Neural progenitor cell (in vitro differentiated cells): ENCODE measurements around the gene LPP. TPM values are rescaled to one million over a fixed set of nuclear protein-coding genes. Genes with fewer than 3 reads are reported as not detected.

Experiments used
- DNase-seq: peaks from one replicate; pipeline ENCODE4 v3.0.0-alpha.2; 2016; ENCODE audit warnings: low spot score
- H2AFZ ChIP-seq: fragments of 200-600 bp; sonication (generic); replicated peaks from 2 replicates; pipeline ENCODE4 v1.6.1; 2016; ENCODE audit warnings: antibody characterized with exemption
- H3F3A ChIP-seq: fragments of 200-600 bp; sonication (generic); 2 replicates; pipeline ENCODE4 v1.6.1; 2016; ENCODE audit warnings: antibody characterized with exemption, low read depth
- H3K27ac ChIP-seq: fragments of 200-600 bp; sonication (generic); 2 replicates; pipeline ENCODE4 v1.5.1; 2016; ENCODE audit warnings: mild to moderate bottlenecking
- H3K27me3 ChIP-seq: fragments of 200-600 bp; sonication (generic); 2 replicates; pipeline ENCODE4 v1.6.1; 2016; ENCODE audit warnings: mild to moderate bottlenecking, moderate library complexity
- H3K36me3 ChIP-seq: fragments of 200-600 bp; sonication (generic); 2 replicates; pipeline ENCODE4 v1.5.1; 2016
- H3K4me1 ChIP-seq: fragments of 200-600 bp; sonication (generic); 2 replicates; pipeline ENCODE4 v1.6.1; 2016; ENCODE audit warnings: mixed run types
- H3K4me2 ChIP-seq: fragments of 200-600 bp; sonication (generic); 2 replicates; pipeline ENCODE4 v1.6.1; 2016
- H3K4me3 ChIP-seq: fragments of 200-600 bp; sonication (generic); 2 replicates; pipeline ENCODE4 v1.5.1; 2016
- H3K79me2 ChIP-seq: fragments of 200-600 bp; sonication (generic); 2 replicates; pipeline ENCODE4 v1.6.1; 2016; ENCODE audit warnings: low read depth
- H3K9ac ChIP-seq: fragments of 200-600 bp; sonication (generic); 2 replicates; pipeline ENCODE4 v1.6.1; 2016
- H3K9me3 ChIP-seq: fragments of 200-600 bp; sonication (generic); 2 replicates; pipeline ENCODE4 v1.5.1; 2016; ENCODE audit warnings: low read depth
- H4K20me1 ChIP-seq: fragments of 200-600 bp; sonication (generic); 2 replicates; pipeline ENCODE4 v1.6.1; 2016; ENCODE audit warnings: low read depth
- H3K27ac Mint-ChIP-seq: 3 replicates; pipeline ENCODE4 v1.8.0; 2021; ENCODE audit warnings: mixed read lengths
- H3K27me3 Mint-ChIP-seq: 2 replicates; pipeline ENCODE4 v1.8.0; 2022; ENCODE audit warnings: low read depth, mild to moderate bottlenecking, inconsistent platforms, moderate library complexity, mixed read lengths; ENCODE audit not compliant: insufficient read depth
- H3K36me3 Mint-ChIP-seq: 3 replicates; pipeline ENCODE4 v1.8.0; 2021; ENCODE audit warnings: mixed read lengths
- H3K4me1 Mint-ChIP-seq: 3 replicates; pipeline ENCODE4 v1.8.0; 2021; ENCODE audit warnings: mixed read lengths
- H3K4me3 Mint-ChIP-seq: 3 replicates; pipeline ENCODE4 v1.8.0; 2021; ENCODE audit warnings: mild to moderate bottlenecking, moderate library complexity, mixed read lengths
- H3K9me3 Mint-ChIP-seq: 3 replicates; pipeline ENCODE4 v1.8.0; 2020; ENCODE audit warnings: mixed read lengths
- CTCF ChIP-seq: fragments of 200-600 bp; sonication (generic); IDR thresholded peaks from 2 replicates; pipeline ENCODE4 v1.5.1; 2017; ENCODE audit warnings: antibody characterized with exemption, mild to moderate bottlenecking
- EZH2 ChIP-seq: fragments of 200-600 bp; sonication (generic); IDR thresholded peaks from 2 replicates; pipeline ENCODE4 v1.6.1; 2017; ENCODE audit warnings: antibody characterized with exemption, mild to moderate bottlenecking, moderate library complexity
- EZH2phosphoT487 ChIP-seq: fragments of 200-600 bp; sonication (generic); IDR thresholded peaks from 2 replicates; pipeline ENCODE4 v1.6.1; 2017; ENCODE audit warnings: antibody characterized with exemption
- total RNA-seq: library from RNA; depleted of rRNA; stranded (reverse); fragments of >200 nt; gene quantifications from 2 replicates; pipeline ENCODE4 v1.2.3, GENCODE V29; 2015; ENCODE audit warnings: low replicate concordance

Gene LPP
- total RNA-seq, 1 donor from 2014 or later, result 18.9 TPM

- no peak overlapping the region for H3K27ac ChIP-seq
- no peak overlapping the region for H3K9ac ChIP-seq
- peaks cover 4% of the 10 kb centered on the region for H4K20me1 ChIP-seq
- no peak overlapping the region for H3K27ac Mint-ChIP-seq
- TF ChIP-seq EZH2phosphoT487 (no peak), EZH2 (no peak), CTCF (no peak)
- H3K4me3 Mint-ChIP-seq, result no peak overlapping the region
- no peaks in the 10 kb centered on the region for H3K36me3 ChIP-seq
- peaks cover 4% of the 10 kb centered on the region for H3K9me3 Mint-ChIP-seq
- peaks cover 2% of the 10 kb centered on the region for H3K27me3 Mint-ChIP-seq
- peaks cover 6% of the 10 kb centered on the region for H3K79me2 ChIP-seq
- peaks cover 9% of the 10 kb centered on the region for H3K36me3 Mint-ChIP-seq
- peaks cover 5% of the 10 kb centered on the region for H3F3A ChIP-seq
- no peak overlapping the region for H3K4me2 ChIP-seq
- peaks cover 10% of the 10 kb centered on the region for H3K4me1 ChIP-seq
- no peaks in the 10 kb centered on the region for H3K9me3 ChIP-seq
- H2AFZ ChIP-seq, result no peak overlapping the region
- DNase-seq, result no peak
- no peak overlapping the region for H3K4me3 ChIP-seq
- peaks cover 36% of the 10 kb centered on the region for H3K4me1 Mint-ChIP-seq
- no peaks in the 10 kb centered on the region for H3K27me3 ChIP-seq
These were observed 138.9 kb downstream of the LPP start for GRCh38 chr3:188292827-188293226.

DNA sequence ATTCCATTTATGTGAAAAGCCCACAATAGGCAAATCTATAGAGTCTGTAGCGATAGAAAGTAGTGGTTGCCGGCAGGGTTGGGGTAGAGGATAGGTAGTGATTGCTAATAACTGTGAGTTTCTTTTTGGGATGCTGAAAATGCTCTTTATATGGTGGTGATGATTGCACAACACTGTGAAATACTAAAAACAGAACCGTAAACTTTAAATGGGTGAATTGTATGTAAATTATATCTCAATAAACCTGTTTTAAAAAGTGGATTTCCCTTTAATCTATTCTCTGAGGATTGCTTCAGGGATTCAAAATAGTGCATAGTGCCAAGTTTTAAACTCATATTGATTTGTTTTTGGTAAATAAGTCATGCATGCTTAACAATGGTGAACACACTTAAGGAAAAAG is 140.2 kb downstream of the LPP start:
- H3K27ac Mint-ChIP-seq, result peak overlapping the region; percentile 26
- Histone ChIP-seq H3K4me3 (no peak overlapping the region), H3K27ac (no peak overlapping the region), H3K4me2 (no peak overlapping the region), H3K27me3 (no peaks in the 10 kb centered on the region), H3F3A (peaks cover 18% of the 10 kb centered on the region), H3K4me1 (peaks cover 22% of the 10 kb centered on the region), H3K9me3 (no peaks in the 10 kb centered on the region), H3K36me3 (no peaks in the 10 kb centered on the region), H4K20me1 (peaks cover 4% of the 10 kb centered on the region), H3K79me2 (peaks cover 6% of the 10 kb centered on the region), H3K9ac (no peak overlapping the region), H2AFZ (no peak overlapping the region)
- peaks cover 2% of the 10 kb centered on the region for H3K27me3 Mint-ChIP-seq
- H3K4me3 Mint-ChIP-seq, result no peak overlapping the region
- no peak for TF ChIP-seq EZH2phosphoT487
- TF ChIP-seq EZH2, result no peak
- no peak for DNase-seq
- H3K36me3 Mint-ChIP-seq, result peaks cover 9% of the 10 kb centered on the region
- H3K4me1 Mint-ChIP-seq, result peaks cover 44% of the 10 kb centered on the region
- peaks cover 8% of the 10 kb centered on the region for H3K9me3 Mint-ChIP-seq

DNA sequence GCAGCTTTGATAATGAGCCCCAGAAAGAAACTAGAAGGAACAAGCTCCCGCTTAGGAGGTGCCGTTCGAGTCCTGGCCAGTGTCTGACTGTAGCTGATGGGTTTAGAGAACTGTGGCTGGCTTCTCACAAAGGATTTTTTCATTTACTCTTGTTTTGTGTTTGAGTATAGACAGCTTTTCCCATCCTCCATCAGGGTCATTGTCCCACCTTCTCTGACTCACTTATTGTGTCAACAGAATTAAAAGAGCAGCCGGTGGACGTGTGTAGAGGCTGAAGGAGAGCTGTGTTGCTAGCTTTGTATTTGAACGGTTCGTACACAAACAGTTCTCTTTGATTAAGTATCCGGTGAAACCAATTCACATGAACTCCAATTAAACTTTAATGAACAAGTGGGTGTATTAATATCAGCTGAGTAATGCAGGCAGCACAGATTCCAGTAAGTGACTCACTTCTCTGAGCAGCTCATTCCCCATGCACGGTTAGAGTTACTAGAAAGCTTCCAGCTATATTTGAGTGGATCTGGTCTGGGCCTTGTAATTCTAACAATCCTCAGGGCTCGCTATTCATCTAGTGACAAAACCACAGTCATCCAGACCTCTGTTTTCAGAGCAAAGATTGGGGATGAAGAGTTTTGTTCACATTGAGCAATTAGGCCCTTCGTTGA is 141.0 kb downstream of the LPP start:
- Histone ChIP-seq H3K4me1 (peaks cover 30% of the 10 kb centered on the region), H3K9ac (no peak overlapping the region)
- H3K9me3 Mint-ChIP-seq, result peaks cover 8% of the 10 kb centered on the region

More for the DNA sequence above, 141.0 kb downstream of the LPP start:
- H3K4me2 ChIP-seq, result no peak overlapping the region
- H2AFZ ChIP-seq, result no peak overlapping the region
- H3K9me3 ChIP-seq, result no peaks in the 10 kb centered on the region
- no peak overlapping the region for H3K27ac ChIP-seq
- H3F3A ChIP-seq, result peaks cover 25% of the 10 kb centered on the region
- Mint-ChIP-seq H3K36me3 (peaks cover 9% of the 10 kb centered on the region), H3K27ac (peak overlapping the region; percentile 95), H3K4me3 (peak overlapping the region; percentile 5), H3K4me1 (peaks cover 52% of the 10 kb centered on the region), H3K27me3 (peaks cover 2% of the 10 kb centered on the region)
- peaks cover 4% of the 10 kb centered on the region for H4K20me1 ChIP-seq
- no peak for TF ChIP-seq CTCF
- TF ChIP-seq EZH2phosphoT487, result no peak
- no peak for TF ChIP-seq EZH2
- no peak for DNase-seq
- no peak overlapping the region for H3K4me3 ChIP-seq
- H3K36me3 ChIP-seq, result no peaks in the 10 kb centered on the region
- H3K27me3 ChIP-seq, result no peaks in the 10 kb centered on the region
- peaks cover 6% of the 10 kb centered on the region for H3K79me2 ChIP-seq
